Measurements from ENCODE around the gene RPN2.

Gene RPN2

DNA sequence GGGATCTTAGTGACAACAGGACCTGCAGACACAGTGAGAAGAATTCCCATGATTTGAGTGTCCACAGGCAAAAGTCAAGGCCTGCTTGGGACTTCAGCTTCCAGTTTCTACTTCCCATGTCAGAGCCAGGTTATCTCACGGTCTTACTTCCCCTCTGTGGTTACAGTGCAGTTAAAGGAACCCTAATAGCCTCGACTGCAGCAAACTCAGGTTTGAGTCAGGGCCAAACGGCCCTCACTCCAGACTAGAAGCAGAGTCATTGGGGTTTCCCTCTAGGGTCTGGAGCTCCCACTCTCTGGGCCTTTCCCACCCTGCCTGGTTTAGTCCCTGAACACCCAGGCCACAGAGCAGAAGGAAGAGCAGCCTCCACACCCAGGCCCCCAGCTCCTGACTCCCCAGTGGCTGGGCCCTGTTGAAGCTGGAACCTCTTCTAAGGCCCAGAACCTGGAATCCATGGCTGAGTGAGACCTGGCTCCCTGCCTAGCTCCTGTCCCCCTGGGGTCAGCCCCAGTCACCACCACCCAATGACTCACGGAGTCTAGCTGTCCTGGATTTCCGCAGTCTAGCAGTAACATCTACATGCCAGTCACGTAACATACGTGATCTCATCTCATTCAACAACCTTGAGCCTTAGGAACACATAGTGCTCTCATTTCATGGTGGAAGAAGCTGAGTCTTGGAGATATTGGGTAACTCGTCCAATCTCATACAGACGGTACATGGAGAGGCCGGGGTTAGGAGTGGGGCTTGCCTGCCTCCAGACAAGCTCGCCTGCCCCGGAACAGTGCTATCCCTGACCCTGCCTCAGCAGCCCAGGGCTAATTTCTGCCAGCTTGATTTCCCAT, 91.7 kb downstream of the RPN2 start:
- no peak for DNase-seq

DNA sequence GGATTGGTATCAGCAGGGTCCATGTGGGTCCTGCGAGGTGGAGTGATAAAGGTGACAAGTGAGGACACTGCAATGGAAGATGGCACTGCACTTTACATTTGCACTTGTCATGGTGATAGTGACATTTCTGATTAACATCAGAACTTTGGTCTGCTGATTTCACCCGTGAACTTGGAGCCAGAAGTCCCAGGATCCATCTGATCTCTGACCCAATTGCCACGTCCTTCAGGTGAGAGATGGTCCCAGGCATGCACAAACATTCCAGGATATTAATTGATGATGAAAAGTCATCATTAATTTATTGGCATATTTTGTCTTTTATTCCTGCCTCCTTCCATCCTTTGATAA, 92.3 kb downstream of the RPN2 start:
- DNase-seq, result no peak

DNA sequence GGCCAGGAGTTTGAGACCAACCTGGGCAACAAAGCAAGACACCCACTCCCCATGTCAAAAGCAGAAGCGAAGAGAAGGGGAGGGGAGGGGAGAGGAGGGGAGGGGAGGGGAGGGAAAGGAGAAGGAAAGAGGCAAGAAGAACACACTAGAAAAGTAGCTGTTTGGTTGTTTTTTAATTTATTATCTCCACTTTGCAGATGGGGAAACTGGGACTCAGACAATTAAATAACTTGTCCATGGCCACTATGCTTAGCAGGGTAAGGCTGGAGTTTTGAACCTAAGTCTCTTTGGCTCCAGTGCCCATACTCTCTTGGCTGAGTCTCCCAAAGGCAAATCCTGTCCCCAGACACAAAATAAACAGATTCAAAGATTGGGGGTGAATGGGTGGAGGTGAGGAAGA, 94.9 kb downstream of the RPN2 start:
- DNase-seq, result no peak

DNA sequence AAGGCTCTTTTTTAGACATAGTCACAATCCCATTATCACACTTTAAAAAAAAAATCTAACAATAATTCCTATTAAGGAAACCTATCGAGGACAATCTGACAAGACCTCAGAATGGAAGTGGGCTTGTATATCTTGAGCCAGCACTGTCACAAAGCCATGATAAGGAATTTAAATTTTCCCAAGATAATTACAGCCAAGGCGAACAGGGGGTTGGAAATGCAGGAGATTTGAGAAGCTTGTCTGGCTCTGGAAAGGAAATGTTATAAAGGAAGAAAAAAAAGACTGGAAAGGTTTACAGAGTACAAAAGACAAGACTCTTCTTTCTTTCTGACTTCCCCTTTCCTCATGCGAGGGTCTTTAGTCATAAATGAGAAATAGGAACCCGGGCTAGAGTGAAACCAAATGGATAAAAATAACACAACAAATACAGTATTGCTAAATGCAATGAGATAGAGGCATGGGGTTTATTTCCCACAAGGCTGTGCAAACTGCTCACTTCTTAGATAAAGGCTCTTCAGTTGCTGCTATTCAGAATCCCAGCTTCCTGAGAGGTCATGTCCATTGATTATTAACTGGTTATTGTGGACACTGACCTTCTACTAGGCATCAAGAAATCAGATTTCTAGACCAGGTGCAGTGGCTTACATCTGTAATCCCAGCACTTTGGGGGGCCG, 95.9 kb downstream of the RPN2 start:
- no peak for DNase-seq

DNA sequence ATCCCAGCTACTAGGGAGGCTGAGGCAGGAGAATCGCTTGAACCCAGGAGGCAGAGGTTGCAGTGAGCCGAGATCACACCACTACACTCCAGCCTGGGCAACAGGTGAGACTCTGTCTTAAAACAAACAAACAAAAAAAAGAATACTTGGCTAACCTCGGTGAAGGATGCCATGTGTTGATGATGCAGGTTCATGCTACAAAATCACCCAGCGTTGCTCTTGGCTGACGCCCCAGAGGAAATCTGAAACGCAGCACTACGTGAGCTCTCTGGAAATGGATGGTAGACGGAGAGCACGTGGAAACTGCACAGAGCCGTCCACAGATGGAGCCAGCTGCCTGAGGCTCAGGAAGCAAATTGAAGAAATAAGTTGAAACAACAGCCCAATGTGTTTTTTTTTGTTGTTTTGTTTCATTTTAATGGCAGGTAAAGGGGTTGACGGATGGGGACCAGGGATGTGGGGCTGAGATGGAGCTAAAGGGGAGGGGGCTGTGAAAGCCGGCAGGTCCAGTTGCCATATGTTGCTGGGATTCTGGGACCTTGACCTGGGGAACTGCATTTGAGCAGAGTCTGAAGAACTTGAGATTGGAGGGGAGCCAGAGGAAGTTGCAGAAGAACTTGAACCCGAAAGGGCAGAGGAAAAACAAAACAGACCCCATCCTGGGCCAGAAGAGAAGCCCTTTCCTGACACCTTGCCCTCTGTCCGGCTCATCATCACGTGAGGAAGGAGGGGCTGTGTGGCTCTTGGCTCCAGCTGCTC, 97.5 kb downstream of the RPN2 start:
- DNase-seq, result no peak

DNA sequence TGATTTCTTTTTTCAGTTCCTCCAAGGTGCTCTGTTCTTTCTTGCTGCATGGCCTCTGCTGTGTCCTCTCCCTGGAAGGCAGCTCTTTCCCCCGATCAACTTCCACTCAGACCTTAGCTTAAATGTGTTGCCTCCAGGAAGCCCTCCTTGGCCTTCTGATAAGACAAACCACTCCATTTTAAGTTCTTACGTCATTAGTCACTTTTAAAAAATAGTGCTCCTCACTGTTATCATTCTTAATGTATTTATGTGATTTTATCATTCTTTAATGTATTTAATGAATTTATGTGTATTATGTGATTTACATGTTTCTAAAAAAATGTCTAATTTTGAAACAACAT, 98.1 kb downstream of the RPN2 start:
- no peak for DNase-seq

DNA sequence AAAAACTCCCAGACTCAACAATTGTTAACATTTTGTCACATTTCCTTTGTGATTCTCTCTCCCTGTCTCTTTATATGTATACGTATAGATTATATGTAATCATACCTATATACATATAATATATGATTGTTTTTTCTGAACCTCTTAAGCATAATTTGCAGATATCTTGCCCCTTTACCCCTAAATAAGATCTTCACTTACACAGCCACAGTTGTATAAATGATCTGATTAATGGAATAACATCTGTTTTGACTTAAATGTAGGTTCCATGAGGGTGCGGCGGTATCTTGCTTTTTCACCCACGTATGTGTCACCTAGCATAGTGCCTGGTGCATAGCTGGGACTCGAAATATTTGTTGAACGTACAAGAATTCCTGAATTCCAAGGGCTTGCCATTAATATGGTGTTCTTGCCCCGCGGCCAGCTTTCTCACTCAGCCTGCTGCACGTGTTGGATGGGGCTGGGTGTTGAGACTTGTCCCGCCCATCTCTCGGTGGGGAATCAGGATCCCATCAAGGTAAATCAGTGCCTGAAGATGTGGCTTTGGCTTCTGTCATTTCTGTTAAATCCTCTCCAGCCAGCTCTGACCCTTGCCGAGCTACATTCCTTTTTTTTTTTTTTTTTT, 99.9 kb downstream of the RPN2 start:
- no peak for DNase-seq

DNA sequence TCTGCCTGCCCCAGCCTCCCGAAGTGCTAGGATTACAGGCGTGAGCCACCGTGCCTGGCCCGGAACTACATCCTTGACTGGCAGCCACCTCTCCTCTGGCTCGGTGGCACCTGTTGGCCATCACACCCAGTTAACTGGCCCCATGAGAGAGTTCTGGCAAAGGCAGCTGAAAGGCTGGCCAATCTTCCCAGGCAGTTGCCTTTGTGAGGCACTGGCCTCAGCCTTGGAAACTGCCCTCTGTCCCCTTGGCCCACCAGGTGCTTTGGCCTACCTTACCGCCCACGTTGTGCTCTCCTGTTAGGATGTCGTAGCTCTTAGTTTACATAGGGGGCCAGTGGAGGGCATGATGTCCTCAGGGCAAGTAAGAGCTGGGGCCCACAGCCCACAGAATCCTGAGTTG, 100.7 kb downstream of the RPN2 start:
- DNase-seq, result no peak

DNA sequence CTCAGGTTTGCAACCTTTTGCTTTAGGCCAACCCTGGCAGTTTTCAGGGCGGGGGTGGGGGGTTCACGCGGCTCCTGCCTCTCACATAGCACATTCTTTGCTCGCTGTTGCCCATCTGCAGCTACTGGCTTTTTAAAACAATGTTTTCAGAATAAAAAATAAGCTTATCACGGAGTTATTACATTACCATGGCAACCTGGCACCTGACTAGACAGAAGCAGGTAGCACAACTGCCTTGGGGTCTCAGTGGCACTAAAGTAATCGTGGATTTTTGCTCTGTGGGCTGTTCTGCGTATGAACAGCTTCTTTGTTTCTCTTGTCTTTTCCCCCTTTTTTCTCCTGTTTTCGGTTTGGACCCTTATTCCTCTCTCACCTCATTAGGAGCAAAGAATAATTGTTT, 101.3 kb downstream of the RPN2 start:
- DNase-seq, result no peak

DNA sequence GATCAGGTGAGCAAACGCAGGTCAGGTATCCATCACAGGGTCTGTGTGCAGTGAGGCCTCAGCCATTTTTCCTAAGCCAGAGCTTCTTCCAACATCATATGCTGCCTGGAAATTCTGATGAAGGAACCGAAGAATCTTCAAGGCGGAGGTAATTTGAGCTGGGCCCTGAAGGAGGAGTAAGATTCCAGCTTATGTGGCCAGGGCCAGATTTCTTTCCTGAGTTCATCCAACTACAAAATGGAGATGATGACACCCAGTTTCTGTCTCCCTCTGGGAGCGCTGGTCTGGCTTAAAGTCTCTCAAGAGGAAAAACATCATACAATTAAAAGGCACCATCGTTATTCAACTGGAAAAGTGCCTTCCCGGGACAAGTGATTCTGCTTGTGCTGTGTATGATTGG, 103.4 kb downstream of the RPN2 start:
- DNase-seq, result no peak

DNA sequence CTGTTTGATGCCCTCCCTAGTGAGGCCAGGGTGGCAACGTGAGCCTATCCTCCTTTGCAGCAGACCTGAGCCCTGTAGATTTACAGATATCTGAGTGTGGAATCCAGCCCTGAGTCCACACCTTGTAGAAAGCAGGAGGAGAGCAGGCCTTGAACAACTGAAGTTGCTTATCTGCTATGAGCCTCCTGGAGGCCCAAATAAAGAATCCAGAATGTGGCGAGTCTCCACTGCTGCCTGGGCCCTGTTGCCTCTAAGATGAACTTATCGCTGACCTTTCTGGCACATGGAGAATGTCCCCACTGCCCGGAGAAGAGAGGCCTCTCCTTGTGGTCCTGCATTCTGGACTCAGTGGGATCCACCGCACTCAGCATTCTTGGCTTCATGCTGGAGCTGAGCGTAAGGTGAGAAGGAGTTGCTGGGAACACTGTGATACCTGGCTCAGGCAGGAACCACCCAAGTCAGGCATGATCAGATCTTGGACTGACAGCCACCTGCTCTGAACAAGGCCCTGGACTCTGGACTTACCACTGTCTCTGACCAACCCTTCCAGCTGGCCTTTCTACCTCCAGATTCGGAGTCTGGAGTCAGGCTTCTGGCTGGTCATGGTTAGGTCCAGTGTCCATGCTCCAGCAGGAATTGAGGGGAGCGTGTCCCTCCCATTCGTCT, 104.5 kb downstream of the RPN2 start:
- no peak for DNase-seq

DNA sequence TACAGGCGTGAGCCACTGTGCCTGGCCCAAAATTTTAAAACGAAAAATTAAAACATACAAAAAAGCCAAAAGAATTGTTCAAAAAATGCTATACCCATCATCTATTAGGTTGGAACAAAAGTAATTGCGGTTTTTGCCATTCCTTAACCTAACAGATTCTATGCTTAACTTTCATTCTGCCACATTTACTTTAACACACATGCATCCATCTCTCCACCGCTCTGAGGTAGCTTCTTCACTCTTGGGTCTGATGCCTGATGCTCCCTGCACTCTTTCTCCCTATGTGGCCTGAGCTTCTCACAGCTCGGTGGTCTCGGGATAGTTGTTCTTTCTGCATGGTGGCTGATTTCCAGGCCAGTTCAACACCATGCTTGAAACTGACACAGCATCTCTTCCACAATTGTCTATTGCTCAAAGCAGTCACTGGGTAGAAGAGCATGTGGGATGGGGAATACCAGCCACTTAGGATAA, 105.6 kb downstream of the RPN2 start:
- DNase-seq, result no peak

DNA sequence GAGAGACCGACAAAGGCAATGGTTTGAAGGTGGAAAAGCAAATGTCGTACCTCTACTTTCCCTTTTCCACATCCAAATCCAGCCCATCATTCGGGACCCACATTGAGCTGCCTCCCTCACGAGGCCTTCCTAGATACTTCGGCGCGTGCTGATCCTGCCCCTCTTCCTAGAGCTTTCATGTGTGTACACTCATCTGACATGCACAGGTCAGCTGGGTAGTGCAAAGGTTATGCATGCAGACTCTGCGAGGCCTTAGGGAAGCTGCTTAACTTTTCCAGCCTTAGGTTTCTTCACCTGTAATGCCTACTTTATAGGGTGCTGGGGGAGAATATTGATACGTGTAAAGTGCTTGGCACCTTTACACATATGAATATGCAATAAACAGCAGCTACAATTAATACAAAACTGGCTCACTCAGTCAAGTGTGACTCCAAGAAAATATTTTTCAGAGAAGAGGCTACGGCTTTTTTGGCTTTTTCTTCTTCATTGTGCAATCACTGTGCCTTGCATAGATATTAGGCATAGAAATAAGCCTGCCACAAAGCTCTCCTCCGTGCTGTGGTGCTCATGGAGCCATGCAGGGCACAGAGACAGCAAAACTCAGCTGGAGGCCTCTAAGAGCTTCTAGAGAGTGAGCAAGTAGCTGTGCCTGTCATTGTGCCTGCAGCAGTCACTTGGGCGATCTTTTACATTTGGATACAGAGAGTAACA, 106.7 kb downstream of the RPN2 start:
- no peak for DNase-seq

DNA sequence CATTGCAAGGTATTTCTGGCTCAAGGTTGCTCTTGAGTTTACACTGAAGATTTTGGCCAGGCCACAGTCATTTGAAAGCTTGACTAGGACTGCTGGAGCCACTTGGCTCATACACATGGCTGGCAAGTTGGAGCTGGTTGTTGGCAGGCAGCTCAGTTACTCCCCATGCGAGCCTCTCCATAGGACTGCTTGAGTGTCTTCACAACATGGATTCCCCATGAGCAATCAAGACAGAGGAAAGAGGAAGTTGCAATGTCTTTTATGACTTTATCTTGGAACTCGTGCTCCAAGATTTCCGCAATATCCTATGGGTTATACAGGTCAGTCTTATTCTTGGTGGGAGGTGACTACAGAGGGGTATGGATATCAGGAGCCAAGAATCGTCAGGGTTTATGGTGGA, 109.0 kb downstream of the RPN2 start:
- DNase-seq, result no peak

DNA sequence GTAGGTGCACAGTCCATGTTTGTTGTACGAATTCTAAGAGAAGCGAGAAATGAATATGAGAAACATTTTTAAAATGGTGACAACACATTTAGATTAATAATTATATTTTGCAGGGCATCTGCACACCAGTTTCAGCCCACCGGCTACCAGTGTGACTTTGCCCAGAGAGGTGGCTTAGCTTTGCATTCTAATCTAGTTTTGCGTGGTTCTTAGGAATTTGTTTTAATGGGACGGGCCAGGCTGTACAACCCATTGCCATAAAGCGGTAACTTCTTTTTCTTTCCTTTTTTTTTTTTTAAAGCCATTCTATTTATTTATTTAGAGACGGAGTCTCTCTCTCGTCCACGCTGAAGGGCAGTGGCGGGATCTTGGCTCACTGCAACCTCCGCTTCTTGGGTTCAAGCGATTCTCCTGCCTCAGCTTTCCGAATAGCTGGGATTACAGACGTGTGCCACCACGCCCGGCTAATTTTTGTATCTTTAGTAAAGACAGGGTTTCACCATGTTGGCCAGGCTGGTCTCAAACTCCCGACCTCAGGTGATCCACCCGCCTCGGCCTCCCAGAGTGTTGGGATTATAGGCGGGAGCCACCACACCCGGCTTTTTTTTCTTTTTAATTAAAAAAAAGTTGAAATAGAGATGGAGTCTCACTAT, 111.2 kb downstream of the RPN2 start:
- no peak for DNase-seq
